Kasumi-1 (cell line): ENCODE data around the gene ABCB9.
"Not testable (repeated sequence)": the region's sequence is repeated elsewhere in the genome, so short reads cannot be mapped to it uniquely, and the experiment has no call there.

Experiments
- DNase-seq, 2 experiments: peaks; one replicate each; lab custom pipeline; 2025; lab: John Stamatoyannopoulos, UW

ABCB9 gene

DNA sequence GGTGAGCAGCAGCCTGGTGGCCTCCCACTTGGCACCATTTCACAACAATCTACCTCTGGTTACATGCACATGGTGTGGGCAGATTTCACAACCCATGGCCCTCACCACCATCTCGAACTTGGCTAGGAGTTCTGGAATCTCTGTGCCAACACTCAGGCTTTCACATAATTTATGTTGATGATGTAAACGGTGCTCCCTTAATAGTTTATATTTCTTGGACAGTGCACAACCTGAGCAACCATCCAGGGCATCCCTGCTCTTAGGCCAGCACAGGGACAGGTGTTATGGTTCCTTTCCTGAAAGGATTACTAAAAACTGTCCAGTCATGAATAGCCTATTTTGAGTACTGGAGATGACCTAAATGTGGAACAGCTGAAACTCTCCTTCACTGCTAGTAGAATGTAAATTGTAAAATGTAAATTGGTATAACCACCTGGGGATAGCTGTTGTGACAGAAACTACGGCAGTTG, 28.6 kb downstream of the ABCB9 start:
- no peak for DNase-seq

- DNase-seq = no peak
These were observed 30.9 kb downstream of the ABCB9 start for GRCh38 chr12:122935318-122935717.

GRCh38 chr12:122934722-122935121, 31.5 kb downstream of the ABCB9 start:
- no peak for DNase-seq

GRCh38 chr12:122932207-122932606, 34.1 kb downstream of the ABCB9 start:
- DNase-seq = no peak

GRCh38 chr12:122929812-122930211, 36.5 kb downstream of the ABCB9 start:
- no peak for DNase-seq

DNA sequence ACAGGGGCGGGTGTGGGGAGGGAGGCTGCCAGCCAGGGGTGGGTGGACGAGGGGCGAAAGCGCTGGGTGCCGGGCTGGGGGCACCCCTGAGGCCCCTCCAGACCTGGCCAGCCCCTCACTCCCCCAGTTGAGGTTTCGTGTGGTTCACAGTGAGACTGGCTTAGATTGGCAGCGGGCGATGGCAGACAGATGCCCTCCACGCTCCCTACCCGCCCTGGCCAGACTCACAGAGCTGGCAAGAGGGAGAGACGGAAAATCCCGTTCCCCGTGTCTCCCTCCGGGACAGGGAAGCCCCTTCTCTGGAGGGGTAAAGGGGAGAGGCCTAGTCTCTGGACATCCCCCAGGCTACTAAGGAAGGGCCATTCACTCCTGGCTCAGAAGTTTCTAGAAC, 37.1 kb downstream of the ABCB9 start:
- no peak for DNase-seq

- no peak for DNase-seq
These were observed 37.7 kb downstream of the ABCB9 start for GRCh38 chr12:122928404-122929147.

DNA sequence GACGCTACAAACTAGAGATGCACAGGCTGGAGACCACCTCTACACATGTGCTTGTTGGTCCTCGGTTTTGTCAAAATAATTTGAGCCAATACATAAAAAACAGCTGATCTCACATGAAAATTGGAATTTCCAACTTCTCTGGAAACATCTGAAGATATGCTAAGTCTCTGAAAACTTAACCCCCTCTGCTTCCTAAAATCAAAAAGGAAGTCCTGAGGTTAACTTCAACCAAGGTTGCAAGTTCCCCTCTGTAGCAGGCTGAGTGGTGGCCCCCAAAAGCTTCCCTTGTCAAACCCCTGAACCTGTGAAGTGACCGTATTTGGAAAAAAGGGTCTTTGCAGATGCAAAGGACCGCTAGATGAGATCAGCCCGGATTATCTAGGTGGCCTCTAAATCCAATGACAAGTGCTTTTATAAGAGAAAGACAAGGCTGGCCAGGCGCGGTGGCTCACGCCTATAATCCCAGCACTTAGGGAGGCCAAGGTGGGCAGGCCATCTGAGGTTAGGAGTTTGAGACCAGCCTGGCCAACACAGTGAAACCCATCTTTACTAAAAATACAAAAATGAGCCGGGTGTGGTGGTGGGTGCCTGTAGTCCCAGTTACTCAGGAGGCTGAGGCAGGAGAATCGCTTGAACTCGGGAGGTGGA, 38.4 kb downstream of the ABCB9 start:
- DNase-seq = peak; percentile 17 to 21

DNA sequence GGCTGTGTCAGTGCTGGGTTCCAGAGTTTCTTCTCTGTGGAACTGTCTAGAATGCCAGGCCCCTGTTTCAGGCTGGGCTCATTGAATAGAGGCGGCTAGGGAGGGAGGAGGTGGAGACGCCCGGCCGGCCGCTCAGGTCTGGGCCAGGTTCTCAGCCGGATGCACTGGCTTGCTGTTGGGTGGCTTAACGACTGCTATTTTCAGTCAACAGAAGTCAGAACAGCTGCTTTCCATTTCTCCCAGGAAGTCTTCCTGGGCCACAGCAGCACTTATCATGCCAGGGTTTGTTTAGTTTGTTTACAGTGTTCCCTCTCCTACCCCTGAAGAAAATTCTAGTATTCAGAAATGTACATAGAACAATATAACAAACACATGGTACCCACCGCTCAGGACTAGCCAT, 44.3 kb downstream of the ABCB9 start:
- DNase-seq = no peak

DNA sequence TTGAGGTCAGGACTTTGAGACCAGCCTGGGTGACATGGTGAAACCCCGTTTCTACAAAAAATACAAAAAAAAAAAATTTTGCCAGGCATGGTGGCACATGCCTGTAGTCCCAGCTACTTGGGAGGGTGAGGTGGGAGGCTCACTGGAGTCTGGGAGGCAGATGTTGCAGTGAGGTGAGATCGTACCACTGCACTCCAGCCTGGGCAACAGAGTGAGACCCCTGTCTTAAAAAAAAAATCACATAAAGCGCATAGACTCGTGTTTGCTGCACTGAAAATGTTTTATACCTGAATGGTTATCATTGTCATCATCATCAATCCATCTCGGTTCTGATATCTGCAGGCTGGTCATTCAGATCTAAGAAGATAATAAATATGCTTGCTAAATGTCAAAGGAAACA, 45.6 kb downstream of the ABCB9 start:
- DNase-seq = no peak

DNA sequence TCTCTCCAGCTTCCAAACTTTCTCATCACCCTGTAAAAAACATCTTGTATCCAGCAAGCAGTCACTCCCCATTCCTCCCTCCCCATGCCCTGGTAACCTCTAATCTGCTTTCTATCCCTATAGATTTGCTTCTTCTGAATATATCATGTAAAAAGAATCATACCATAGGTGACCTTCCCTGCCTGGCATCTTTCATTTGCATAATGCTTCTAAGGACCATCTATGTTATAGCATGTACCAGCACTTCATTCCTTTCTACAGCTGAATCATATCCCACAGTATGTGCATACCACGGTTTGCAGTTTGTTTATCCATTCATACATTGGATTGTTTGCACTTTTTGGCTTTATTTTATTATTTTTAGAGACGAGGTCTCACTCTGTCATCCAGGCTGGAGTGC, 47.4 kb downstream of the ABCB9 start:
- no peak for DNase-seq

DNA sequence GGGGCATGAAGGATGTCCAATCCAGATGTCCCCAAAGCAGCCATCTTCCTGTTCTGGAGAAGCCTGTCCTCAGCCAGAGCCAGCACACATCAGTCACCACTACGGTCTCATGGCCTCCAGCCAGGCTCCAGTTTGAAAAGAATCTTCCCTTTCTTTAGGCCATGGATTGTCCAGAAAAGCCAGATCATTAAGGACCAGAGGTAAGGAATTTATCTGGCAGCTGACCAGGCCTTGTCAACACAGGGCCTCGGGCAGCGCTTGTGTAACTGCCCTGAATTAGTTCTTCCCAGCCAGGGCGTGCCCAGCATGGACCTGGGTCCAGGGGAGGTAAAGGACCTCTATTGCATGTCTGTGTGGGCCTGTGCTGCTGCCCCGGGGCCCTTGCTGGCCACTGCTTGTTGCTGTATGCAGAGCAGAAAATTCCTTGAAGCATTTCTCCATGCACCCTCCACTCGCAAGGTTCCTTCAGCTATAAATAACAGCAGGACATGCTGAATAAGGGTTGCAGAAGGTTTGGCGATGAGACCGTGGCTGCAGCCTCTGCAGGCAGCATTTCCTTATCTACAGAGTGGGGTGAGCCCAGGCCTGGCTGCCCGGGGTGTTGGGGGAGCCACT, 48.6 kb downstream of the ABCB9 start:
- no peak for DNase-seq

DNA sequence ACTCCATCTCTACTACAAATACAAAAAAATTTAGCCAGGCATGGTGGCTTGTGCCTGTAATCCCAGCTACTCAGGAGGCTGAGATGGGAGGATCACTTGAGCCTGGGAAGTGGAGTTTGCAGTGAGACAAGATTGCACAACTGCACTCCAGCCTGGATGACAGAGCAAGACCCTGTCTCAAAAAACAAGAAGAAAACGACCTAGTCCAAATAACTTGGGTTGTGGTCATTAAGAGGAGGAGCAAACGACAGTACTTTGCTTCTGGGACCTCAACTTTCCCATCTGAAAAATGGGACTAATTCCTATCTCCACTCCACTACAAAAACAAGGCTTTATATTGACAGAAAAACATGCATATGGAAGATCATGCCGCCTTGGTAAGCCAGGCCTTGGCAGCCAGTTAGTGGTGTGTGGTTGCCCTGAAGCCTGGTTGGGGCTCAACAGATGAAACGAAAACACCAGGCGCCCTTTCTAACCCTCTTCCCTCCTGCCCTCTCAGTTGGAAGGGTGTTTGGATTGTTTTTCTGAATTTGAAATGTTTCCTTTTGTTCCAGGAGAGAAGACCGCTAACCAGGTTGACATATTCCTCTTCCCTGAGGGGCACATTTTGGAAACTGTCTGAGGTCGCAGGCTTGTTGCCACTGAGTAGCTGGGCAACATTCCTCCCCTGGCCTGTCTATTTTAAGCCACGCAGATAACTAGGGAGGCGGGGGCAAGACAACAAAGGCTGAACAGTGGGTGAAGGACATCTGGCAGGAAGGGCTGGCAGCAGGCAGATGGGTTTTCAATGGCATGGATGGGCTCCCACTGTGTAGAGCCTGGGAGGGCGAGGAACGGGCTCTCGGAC, 56.6 kb downstream of the ABCB9 start:
- no peak for DNase-seq

- DNase-seq = no peak
These were observed 57.3 kb downstream of the ABCB9 start for GRCh38 chr12:122908915-122909314.

DNA sequence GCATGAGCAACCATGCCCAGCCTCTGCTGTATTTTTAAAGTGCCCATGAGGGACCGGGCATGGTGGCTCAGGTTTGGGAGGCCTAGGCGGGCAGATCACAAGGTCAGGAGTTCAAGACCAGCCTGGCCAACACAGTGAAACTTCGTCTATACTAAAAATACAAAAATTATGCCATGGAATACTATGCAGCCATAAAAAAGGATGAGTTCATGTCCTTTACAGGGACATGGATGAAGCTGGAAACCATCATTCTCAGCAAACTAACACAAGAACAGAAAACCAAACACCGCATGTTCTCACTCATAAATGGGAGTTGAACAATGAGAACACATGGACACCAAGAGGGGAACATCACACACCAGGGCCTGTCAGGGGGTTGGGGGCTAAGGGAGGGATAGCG, 61.0 kb downstream of the ABCB9 start:
- not testable (repeated sequence) for DNase-seq

DNA sequence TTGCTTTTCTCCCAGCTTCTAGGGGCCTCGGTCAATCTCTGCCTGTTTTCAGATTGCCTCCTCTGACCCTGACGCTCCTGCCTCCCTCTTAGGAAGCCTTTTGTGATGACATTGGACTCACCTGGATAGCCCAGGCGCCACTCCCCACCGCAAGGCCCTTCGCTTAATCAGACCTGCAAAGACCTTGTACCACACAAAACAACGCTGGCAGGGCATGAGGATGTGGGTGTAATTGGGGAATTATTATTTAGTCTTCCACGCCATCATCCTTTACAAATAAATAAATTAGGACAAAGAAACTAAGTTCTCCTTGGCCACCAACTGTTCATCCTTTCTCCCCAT, 62.6 kb downstream of the ABCB9 start:
- DNase-seq = no peak

DNA sequence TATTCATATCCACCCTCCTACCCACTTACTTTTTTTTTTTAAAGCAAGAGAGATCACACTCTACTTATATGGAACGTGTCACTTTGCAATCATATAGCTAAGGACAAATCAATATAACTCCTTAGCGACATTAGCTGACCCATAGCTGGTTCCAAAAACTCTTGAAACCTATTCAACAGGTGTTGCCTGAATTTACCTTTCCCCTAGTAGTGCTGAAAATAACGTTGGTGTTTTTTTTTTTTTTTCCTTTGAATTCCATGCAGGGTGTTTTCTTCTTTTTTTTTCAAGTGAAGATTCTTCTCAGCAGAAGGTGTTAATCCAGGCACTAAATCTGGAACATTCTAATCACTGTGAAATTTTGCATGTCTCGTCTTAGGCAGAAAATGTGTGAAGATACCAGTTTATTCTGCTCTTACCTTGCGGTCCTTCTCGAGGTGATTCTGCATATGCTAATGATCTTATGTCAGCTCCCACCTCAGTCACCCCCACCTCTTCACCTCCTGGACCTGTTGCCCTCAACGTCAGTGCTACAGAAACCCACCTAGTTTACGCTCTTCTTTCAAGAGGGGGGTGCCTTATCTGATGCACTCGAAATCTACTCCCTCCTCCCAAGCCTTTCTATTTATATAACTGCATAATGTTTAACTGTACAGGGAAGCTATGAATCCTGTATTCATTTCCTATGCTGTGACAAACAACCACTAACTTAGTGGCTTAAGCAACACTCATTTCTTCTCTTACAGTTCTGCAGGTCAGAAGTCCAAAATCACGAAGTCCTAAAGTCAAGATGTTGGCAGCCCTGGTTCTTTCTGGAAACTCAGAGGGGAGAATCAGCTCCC, 63.2 kb downstream of the ABCB9 start:
- DNase-seq = no peak

DNA sequence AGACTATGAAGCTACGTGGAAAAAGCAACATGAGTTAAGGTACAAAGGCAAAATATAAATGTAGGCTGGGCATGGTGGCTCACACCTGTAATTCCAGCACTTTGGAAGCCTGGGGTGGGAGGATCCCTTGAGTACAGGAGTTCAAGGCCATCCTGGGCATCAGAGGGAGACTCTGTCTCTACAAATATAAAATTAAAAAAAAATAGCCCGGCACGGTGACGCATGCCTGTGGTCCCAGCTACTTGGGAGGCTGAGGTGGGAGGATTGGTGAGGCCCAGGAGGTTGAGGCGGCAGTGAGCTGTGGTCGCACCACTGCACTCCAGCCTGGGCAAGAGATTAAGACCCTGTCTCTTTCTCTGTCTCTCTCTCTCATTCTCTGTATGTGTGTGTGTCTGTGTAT, 66.4 kb downstream of the ABCB9 start:
- DNase-seq = no peak

DNA sequence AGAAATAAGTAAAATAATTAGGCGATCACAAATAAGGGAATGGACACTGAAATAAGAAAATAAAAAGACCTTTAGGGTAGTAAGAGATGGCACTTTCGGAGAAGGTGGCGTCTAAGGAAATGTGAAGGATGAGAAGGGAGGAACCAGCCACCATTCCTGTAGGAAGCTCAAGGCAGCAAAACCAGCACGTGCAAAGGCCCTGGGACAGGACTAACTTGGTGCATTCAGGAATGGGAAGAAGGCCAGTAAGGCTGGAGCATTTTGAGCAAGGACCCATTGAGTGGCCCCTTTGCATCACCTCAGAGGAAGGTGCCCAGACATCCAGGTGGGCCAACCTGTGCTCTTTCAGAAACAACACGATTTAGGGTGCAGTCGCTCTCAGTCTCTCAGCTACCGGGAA, 69.6 kb downstream of the ABCB9 start:
- DNase-seq = no peak

DNA sequence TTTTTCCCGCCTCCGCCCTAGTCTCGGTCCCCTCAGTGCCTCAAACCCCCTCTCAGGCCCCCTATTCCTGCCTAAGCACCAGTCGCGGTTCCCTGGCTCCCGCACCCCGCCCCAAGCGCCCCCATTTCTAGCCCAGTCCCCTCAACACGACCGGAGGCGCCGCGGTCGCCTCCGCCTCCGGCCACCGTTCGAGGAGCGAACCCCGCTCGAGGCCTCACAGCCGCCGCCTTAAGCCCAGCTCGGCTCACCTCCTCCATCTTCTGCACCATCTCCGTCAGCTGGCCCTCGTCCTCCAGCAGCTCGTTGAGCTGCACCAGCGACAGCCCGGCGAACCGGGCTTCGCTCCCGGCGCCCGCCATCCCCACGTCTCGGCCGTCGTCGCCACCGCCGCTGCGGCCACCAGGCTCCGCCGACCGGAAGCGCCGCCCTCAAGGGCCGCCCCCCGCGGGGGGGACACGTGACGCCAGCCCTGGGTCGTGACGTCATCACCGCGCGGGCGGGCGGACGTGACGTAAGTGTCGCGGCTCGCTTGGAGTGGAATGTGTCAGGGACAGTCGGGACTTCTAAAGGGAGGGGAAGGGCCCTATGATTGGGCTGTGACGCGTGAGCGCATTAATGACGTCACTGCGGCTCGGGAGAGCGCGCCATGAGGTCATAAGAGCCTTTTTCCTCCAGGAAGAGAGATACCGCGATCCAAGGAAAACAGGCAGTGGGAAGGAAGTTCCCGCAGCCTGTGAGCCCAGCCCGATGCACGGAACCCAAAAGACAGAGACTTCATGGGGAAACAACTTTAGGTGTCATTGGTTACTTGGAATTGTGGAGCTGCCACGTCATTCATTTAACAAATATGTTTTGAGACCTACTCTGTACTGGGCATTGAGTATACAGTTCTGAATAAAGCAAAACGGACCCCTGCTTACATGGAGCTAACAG, 70.3 kb downstream of the ABCB9 start, which contains the start of gene VPS37B:
VPS37B (minus strand) TSS at position 421 of the 933 bp plus-strand sequence; CDS start at position 359, 62 bp downstream.
- DNase-seq = peak; percentile 27 to 48
